Fibroblast of lung (primary cell): ENCODE data around the gene ATP1B3.

Source experiments
- EZH2 ChIP-seq: IDR thresholded peaks from 2 replicates; pipeline ENCODE4 v1.5.1; 2012; ENCODE audit warnings: low read length, control low read depth, mild to moderate bottlenecking; ENCODE audit errors: missing control alignments
- TF ChIP-seq, protein P1 (sequence below), 2 donors: IDR thresholded peaks in 1 of 2; conservative IDR thresholded peaks in 1 of 2; 1 replicate in 1 of 2; 2 replicates in 1 of 2; pipeline ENCODE4 v1.5.1; 2011 to 2012; ENCODE audit warnings: low read length in 2 of 2, control low read depth in 1 of 2, inconsistent platforms in 1 of 2, low read depth in 1 of 2, mild to moderate bottlenecking in 1 of 2

DNA sequence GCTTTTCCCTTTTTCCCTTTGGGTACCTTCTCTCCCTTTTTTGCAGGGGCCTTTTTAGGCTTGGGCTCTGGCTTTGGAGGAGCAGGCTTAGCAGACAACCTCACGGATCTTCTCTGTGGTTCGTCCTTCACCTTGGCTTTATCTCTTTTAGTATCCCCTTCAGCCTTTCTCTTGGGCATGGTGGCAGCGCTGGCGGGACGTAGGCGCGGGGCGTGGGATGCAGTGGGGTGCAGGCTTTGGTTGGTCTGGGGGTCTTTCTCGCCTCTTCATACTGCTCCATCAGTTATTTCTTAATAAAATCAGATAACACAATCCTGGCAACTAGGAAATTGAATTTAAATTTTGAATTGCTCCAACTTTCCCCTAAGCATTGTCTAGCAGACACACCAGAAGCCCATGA is 11.3 kb upstream of the ATP1B3 start:
- TF ChIP-seq, protein P1, sequence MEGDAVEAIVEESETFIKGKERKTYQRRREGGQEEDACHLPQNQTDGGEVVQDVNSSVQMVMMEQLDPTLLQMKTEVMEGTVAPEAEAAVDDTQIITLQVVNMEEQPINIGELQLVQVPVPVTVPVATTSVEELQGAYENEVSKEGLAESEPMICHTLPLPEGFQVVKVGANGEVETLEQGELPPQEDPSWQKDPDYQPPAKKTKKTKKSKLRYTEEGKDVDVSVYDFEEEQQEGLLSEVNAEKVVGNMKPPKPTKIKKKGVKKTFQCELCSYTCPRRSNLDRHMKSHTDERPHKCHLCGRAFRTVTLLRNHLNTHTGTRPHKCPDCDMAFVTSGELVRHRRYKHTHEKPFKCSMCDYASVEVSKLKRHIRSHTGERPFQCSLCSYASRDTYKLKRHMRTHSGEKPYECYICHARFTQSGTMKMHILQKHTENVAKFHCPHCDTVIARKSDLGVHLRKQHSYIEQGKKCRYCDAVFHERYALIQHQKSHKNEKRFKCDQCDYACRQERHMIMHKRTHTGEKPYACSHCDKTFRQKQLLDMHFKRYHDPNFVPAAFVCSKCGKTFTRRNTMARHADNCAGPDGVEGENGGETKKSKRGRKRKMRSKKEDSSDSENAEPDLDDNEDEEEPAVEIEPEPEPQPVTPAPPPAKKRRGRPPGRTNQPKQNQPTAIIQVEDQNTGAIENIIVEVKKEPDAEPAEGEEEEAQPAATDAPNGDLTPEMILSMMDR (conservative IDR thresholded peaks at IDR 0.05 in 1 of 2, IDR thresholded peaks at IDR 0.05 in 1 of 2; ENCODE audit: low read depth in 1 of 2, low read length in 2 of 2): no peak
- TF ChIP-seq EZH2: no peak
